Type B pancreatic cell (in vitro differentiated cells): Measurements from ENCODE around the gene JAZF1. TPM values are rescaled to one million over a fixed set of nuclear protein-coding genes. Genes with fewer than 3 reads are reported as not detected.

Experiments
- DNase-seq: peaks from one replicate; pipeline ENCODE4 v3.0.0; 2021; ENCODE audit warnings: mixed read lengths; ENCODE audit not compliant: unreplicated experiment; ENCODE audit errors: extremely low spot score
- H3K27ac Mint-ChIP-seq: 2 replicates; pipeline ENCODE4 v1.8.0; 2021; ENCODE audit warnings: mild to moderate bottlenecking, mixed read lengths
- H3K27me3 Mint-ChIP-seq: 2 replicates; pipeline ENCODE4 v1.8.0; 2021; ENCODE audit warnings: mixed read lengths
- H3K36me3 Mint-ChIP-seq: 2 replicates; pipeline ENCODE4 v1.8.0; 2021; ENCODE audit warnings: mixed read lengths
- H3K4me1 Mint-ChIP-seq: one replicate; pipeline ENCODE4 v1.8.0; 2021; ENCODE audit warnings: mixed read lengths; ENCODE audit not compliant: unreplicated experiment
- H3K4me3 Mint-ChIP-seq: 2 replicates; pipeline ENCODE4 v1.8.0; 2021; ENCODE audit warnings: mild to moderate bottlenecking, mixed read lengths
- H3K9me3 Mint-ChIP-seq: 2 replicates; pipeline ENCODE4 v1.8.0; 2021; ENCODE audit warnings: mixed read lengths
- CTCF ChIP-seq: fragments of 200-600 bp; sonication (generic); conservative IDR thresholded peaks from 2 replicates; pipeline ENCODE4 v1.5.0; 2021; ENCODE audit warnings: antibody characterized with exemption, mild to moderate bottlenecking
- total RNA-seq: library from RNA; stranded (reverse); gene quantifications from 2 replicates; pipeline ENCODE4 v1.2.1, GENCODE V29; 2021; ENCODE audit warnings: low replicate concordance

Gene JAZF1
- total RNA-seq, 1 donor from 2014 or later: 4.9 TPM

- H3K27ac Mint-ChIP-seq: no peak overlapping the region
- no peaks in the 10 kb centered on the region for H3K9me3 Mint-ChIP-seq
- DNase-seq: no peak
- no peak for TF ChIP-seq CTCF
- no peaks in the 10 kb centered on the region for H3K36me3 Mint-ChIP-seq
- no peak overlapping the region for H3K4me3 Mint-ChIP-seq
- peaks cover 10% of the 10 kb centered on the region for H3K4me1 Mint-ChIP-seq
- peaks cover 7% of the 10 kb centered on the region for H3K27me3 Mint-ChIP-seq
These were observed 147.7 kb downstream of the JAZF1 start for GRCh38 chr7:28032738-28033380.

DNA sequence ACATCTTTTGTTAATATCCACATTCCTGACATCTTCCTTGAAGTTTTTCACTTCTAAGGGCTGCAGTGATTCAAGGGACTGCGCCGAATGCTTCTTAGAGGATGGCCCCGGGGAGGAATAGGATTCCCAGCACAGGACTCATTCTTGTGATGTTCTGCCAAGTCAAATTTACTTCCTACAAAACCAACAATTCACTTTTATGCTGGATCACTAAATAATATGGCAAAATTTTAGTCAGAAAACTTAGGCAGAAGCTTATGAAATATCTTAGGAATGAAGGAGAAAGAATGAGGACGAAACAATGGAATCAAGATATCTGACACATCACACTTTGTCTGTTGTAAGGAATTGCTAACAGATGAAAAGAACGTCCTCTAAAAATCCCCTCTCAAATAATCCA is 151.5 kb downstream of the JAZF1 start:
- no peak for TF ChIP-seq CTCF
- Mint-ChIP-seq H3K36me3 (no peaks in the 10 kb centered on the region), H3K27me3 (peaks cover 7% of the 10 kb centered on the region), H3K9me3 (no peaks in the 10 kb centered on the region), H3K4me1 (no peaks in the 10 kb centered on the region), H3K4me3 (no peak overlapping the region), H3K27ac (no peak overlapping the region)
- no peak for DNase-seq

- H3K36me3 Mint-ChIP-seq: no peaks in the 10 kb centered on the region
- H3K9me3 Mint-ChIP-seq: no peaks in the 10 kb centered on the region
- H3K27ac Mint-ChIP-seq: no peak overlapping the region
These were observed 152.1 kb downstream of the JAZF1 start for GRCh38 chr7:28028471-28028870.

DNA sequence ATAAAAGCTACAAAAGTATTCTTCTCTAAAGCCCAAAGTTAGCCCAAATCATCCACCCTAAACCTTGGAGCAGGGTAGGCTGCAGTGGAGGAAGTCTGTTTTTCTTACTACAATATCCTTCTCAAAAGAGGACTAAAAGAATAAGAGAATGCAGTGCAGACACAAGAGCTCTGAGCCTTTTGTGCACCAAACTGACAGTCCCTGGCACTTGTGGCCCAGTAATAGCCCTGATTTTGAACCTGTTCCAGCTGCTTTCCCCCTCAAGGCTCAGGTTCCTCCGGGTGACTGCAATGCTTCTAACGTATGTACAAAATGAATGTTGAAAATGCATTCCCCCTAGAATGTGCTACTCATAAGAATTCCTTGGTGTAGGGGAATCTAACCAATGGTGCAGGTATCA is 154.4 kb downstream of the JAZF1 start:
- no peak overlapping the region for H3K27ac Mint-ChIP-seq
- TF ChIP-seq CTCF: no peak
- no peaks in the 10 kb centered on the region for H3K4me1 Mint-ChIP-seq
- no peak for DNase-seq
- no peaks in the 10 kb centered on the region for H3K36me3 Mint-ChIP-seq
- H3K9me3 Mint-ChIP-seq: no peaks in the 10 kb centered on the region
- peaks cover 7% of the 10 kb centered on the region for H3K27me3 Mint-ChIP-seq
- no peak overlapping the region for H3K4me3 Mint-ChIP-seq

More at GRCh38 chr7:28028471-28028870, 152.1 kb downstream of the JAZF1 start:
- no peak for TF ChIP-seq CTCF
- Mint-ChIP-seq H3K4me3 (no peak overlapping the region), H3K4me1 (no peaks in the 10 kb centered on the region), H3K27me3 (peaks cover 7% of the 10 kb centered on the region)
- DNase-seq: no peak

DNA sequence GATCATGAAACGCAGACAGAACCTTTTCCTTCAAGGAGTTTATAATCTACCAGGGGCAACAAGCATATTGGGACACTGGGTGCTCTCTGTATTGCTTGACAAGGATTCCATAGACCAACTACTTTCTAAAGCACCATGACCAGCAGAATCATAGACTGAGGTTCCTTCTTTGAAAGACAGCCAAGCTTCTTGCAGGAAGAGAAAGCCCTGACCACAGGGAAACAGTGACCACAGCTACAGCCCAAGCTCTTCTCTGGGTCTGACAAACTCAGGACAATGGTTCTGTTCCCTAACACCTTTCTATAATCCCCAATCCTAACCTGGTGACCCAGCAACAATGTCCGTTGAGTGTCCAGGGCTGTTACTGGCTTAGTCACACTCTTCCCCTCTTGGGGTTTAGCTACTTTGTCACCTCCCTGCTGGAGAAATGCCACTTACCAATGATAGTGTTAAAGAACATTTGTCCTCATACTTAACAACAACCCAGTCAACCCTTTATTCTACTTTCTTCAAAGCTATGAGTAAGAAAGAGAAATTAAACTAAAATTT is 155.7 kb downstream of the JAZF1 start:
- no peaks in the 10 kb centered on the region for H3K36me3 Mint-ChIP-seq
- H3K9me3 Mint-ChIP-seq: no peaks in the 10 kb centered on the region
- TF ChIP-seq CTCF: no peak
- peaks cover 7% of the 10 kb centered on the region for H3K27me3 Mint-ChIP-seq
- DNase-seq: no peak
- H3K4me1 Mint-ChIP-seq: no peaks in the 10 kb centered on the region
- H3K27ac Mint-ChIP-seq: no peak overlapping the region
- H3K4me3 Mint-ChIP-seq: no peak overlapping the region
